ENCODE data around the gene UMAD1.

Gene UMAD1

DNA sequence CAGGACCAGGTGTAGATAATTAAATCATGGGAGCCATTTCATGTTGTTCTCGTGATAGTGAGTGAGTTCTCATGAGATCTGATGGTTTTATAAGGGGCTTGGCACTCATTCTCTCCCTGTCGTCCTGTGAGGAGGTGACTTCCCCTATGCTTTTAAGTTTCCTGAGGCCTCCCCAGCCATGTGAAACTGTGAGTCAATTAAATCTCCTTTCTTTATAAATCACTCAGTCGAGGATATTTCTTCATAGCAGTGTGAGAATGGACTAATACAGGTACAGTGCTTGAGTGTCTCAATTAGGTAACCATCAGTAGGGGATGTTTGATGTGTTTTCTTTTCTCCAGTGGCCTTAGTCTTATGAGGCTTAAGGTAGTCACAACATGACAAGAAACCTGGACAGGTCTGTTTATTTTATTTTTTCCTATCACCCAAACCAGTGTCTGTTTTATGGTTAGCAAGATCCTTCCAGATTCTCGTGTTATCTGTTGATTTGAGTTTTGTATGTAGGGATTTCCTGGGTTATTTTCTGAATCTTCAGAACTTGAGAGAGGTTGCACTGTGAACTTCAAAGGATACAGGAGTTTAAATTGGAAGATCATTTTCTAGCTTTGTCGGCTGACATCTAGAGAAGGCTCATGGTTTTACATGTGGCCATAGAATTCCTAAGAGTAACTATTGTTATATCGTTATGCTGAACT is 32.1 kb downstream of the UMAD1 start:
- TF ChIP-seq ZBTB7A (IDR thresholded peaks at IDR 0.05; ENCODE audit: low read depth), result no peak
- TF ChIP-seq YY1 (IDR thresholded peaks at IDR 0.05; ENCODE audit: low read depth), result no peak
- no peak for TF ChIP-seq NFIC (IDR thresholded peaks at IDR 0.05)
- no peak for TF ChIP-seq EP300 (IDR thresholded peaks at IDR 0.05; ENCODE audit: borderline replicate concordance)
- TF ChIP-seq, protein P1, sequence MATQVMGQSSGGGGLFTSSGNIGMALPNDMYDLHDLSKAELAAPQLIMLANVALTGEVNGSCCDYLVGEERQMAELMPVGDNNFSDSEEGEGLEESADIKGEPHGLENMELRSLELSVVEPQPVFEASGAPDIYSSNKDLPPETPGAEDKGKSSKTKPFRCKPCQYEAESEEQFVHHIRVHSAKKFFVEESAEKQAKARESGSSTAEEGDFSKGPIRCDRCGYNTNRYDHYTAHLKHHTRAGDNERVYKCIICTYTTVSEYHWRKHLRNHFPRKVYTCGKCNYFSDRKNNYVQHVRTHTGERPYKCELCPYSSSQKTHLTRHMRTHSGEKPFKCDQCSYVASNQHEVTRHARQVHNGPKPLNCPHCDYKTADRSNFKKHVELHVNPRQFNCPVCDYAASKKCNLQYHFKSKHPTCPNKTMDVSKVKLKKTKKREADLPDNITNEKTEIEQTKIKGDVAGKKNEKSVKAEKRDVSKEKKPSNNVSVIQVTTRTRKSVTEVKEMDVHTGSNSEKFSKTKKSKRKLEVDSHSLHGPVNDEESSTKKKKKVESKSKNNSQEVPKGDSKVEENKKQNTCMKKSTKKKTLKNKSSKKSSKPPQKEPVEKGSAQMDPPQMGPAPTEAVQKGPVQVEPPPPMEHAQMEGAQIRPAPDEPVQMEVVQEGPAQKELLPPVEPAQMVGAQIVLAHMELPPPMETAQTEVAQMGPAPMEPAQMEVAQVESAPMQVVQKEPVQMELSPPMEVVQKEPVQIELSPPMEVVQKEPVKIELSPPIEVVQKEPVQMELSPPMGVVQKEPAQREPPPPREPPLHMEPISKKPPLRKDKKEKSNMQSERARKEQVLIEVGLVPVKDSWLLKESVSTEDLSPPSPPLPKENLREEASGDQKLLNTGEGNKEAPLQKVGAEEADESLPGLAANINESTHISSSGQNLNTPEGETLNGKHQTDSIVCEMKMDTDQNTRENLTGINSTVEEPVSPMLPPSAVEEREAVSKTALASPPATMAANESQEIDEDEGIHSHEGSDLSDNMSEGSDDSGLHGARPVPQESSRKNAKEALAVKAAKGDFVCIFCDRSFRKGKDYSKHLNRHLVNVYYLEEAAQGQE (IDR thresholded peaks at IDR 0.05; ENCODE audit: low read depth), result no peak
- no peak for TF ChIP-seq CREB1 (IDR thresholded peaks at IDR 0.05; ENCODE audit: low read depth)
- no peak for TF ChIP-seq EGR1 (IDR thresholded peaks at IDR 0.05)
- TF ChIP-seq TAF1 (IDR thresholded peaks at IDR 0.05; ENCODE audit: low read depth), result no peak
- TF ChIP-seq RAD21 (IDR thresholded peaks at IDR 0.05; ENCODE audit: low read depth), result no peak
- no peak for TF ChIP-seq TEAD4 (IDR thresholded peaks at IDR 0.05)
- no peak for TF ChIP-seq TCF12 (IDR thresholded peaks at IDR 0.05; ENCODE audit: low read depth)
- TF ChIP-seq, protein P2, sequence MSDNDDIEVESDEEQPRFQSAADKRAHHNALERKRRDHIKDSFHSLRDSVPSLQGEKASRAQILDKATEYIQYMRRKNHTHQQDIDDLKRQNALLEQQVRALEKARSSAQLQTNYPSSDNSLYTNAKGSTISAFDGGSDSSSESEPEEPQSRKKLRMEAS (IDR thresholded peaks at IDR 0.05), result no peak
- TF ChIP-seq FOXM1 (IDR thresholded peaks at IDR 0.05; ENCODE audit: borderline replicate concordance, low read depth), result no peak
- TF ChIP-seq CEBPB (IDR thresholded peaks at IDR 0.05), result no peak
- TF ChIP-seq, protein P3, sequence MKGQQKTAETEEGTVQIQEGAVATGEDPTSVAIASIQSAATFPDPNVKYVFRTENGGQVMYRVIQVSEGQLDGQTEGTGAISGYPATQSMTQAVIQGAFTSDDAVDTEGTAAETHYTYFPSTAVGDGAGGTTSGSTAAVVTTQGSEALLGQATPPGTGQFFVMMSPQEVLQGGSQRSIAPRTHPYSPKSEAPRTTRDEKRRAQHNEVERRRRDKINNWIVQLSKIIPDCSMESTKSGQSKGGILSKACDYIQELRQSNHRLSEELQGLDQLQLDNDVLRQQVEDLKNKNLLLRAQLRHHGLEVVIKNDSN (IDR thresholded peaks at IDR 0.05), result no peak

DNA sequence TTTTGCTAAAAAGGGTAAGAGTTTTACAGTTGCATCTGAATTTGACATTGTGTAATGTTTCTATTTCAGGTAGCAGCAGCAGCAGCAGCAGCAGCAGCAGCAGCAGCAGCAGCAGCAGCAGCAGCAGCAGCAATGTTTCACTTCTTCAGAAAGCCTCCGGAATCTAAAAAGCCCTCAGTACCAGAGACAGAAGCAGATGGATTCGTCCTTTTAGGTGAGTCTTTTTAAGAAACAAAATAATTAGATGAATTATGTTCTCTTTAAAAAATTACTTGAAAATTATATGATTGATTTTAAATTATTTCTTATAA is 32.6 kb downstream of the UMAD1 start:
- no peak for TF ChIP-seq CREB1 (IDR thresholded peaks at IDR 0.05; ENCODE audit: low read depth)
- TF ChIP-seq CEBPB (IDR thresholded peaks at IDR 0.05), result no peak
- TF ChIP-seq, protein P1 (IDR thresholded peaks at IDR 0.05; ENCODE audit: low read depth), result no peak
- TF ChIP-seq TAF1 (IDR thresholded peaks at IDR 0.05; ENCODE audit: low read depth), result no peak
- no peak for TF ChIP-seq TEAD4 (IDR thresholded peaks at IDR 0.05)
- TF ChIP-seq YY1 (IDR thresholded peaks at IDR 0.05; ENCODE audit: low read depth), result no peak
- TF ChIP-seq NFIC (IDR thresholded peaks at IDR 0.05), result no peak
- no peak for TF ChIP-seq TCF12 (IDR thresholded peaks at IDR 0.05; ENCODE audit: low read depth)
- TF ChIP-seq, protein P2 (IDR thresholded peaks at IDR 0.05), result no peak
- no peak for TF ChIP-seq FOXM1 (IDR thresholded peaks at IDR 0.05; ENCODE audit: borderline replicate concordance, low read depth)
- TF ChIP-seq RAD21 (IDR thresholded peaks at IDR 0.05; ENCODE audit: low read depth), result no peak
- TF ChIP-seq, protein P3 (IDR thresholded peaks at IDR 0.05), result no peak
- no peak for TF ChIP-seq EP300 (IDR thresholded peaks at IDR 0.05; ENCODE audit: borderline replicate concordance)
- no peak for TF ChIP-seq EGR1 (IDR thresholded peaks at IDR 0.05)
- no peak for TF ChIP-seq ZBTB7A (IDR thresholded peaks at IDR 0.05; ENCODE audit: low read depth)

DNA sequence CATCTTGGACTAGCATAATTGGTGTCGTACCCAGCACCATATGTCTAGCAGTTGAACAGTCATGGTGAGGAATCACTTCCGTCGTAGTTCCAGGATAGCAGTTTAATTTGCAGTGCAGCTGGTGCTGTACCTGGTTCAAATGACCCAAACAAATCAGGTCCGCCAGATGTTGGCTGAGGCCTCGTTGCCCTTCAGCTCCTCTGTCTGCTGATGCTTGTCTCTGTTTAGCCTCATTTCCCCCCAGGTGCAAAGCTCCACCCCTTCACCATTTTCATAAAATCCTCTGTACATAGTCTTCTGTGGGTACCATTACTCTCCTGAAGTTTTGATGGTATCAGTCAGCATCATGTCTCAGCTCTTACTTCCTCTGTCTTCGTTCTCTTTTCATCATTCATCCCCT is 35.1 kb downstream of the UMAD1 start:
- TF ChIP-seq CREB1 (IDR thresholded peaks at IDR 0.05; ENCODE audit: low read depth), result no peak
- no peak for TF ChIP-seq TEAD4 (IDR thresholded peaks at IDR 0.05)
- TF ChIP-seq FOXM1 (IDR thresholded peaks at IDR 0.05; ENCODE audit: borderline replicate concordance, low read depth), result no peak
- TF ChIP-seq CEBPB (IDR thresholded peaks at IDR 0.05), result no peak
- no peak for TF ChIP-seq TAF1 (IDR thresholded peaks at IDR 0.05; ENCODE audit: low read depth)
- no peak for TF ChIP-seq YY1 (IDR thresholded peaks at IDR 0.05; ENCODE audit: low read depth)
- no peak for TF ChIP-seq ZBTB7A (IDR thresholded peaks at IDR 0.05; ENCODE audit: low read depth)
- TF ChIP-seq EGR1 (IDR thresholded peaks at IDR 0.05), result no peak
- TF ChIP-seq, protein P1 (IDR thresholded peaks at IDR 0.05; ENCODE audit: low read depth), result no peak
- no peak for TF ChIP-seq NFIC (IDR thresholded peaks at IDR 0.05)
- no peak for TF ChIP-seq RAD21 (IDR thresholded peaks at IDR 0.05; ENCODE audit: low read depth)
- TF ChIP-seq, protein P3 (IDR thresholded peaks at IDR 0.05), result no peak
- TF ChIP-seq, protein P2 (IDR thresholded peaks at IDR 0.05), result no peak
- no peak for TF ChIP-seq TCF12 (IDR thresholded peaks at IDR 0.05; ENCODE audit: low read depth)
- no peak for TF ChIP-seq EP300 (IDR thresholded peaks at IDR 0.05; ENCODE audit: borderline replicate concordance)

All from Ishikawa (cell line).